Stimulated activated naive CD8-positive, alpha-beta T cell treated with anti-CD3 and anti-CD28 coated beads, Interleukin-15, Interleukin-2, amounts not matched to agents 100 U/mL and 50 U/mL, for 24 hours (primary cell): ENCODE data around the gene NAT16.
"Not testable (repeated sequence)": the region's sequence is repeated elsewhere in the genome, so short reads cannot be mapped to it uniquely, and the experiment has no call there.

ENCODE experiments used
- ATAC-seq: fragments of 150-1000 bp; cut with Tn5 transposase; one replicate; pipeline ENCODE4 v1.10.0; 2021
- DNase-seq: peaks from one replicate; pipeline ENCODE4 v3.0.0; 2021

The NAT16 gene

DNA sequence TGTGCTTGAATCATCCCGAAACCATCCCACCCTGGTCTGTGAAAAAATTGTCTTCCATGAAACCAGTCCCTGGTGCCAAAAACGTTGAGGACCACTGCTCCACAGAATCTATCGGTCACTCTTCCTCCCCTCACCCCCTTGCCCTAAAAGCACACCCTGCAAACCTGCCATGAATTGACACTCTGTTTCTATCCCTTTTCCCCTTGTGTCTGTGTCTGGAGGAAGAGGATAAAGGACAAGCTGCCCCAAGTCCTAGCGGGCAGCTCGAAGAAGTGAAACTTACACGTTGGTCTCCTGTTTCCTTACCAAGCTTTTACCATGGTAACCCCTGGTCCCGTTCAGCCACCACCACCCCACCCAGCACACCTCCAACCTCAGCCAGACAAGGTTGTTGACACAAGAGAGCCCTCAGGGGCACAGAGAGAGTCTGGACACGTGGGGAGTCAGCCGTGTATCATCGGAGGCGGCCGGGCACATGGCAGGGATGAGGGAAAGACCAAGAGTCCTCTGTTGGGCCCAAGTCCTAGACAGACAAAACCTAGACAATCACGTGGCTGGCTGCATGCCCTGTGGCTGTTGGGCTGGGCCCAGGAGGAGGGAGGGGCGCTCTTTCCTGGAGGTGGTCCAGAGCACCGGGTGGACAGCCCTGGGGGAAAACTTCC is 54.0 kb downstream of the NAT16 start:
- DNase-seq (no peak), ATAC-seq (no peak)

GRCh38 chr7:101124376-101125056 is 55.6 kb downstream of the NAT16 start:
- ATAC-seq (peak; percentile 33), DNase-seq (no peak)

GRCh38 chr7:101123703-101124068 is 56.4 kb downstream of the NAT16 start:
- no peak for ATAC-seq
- DNase-seq = no peak

DNA sequence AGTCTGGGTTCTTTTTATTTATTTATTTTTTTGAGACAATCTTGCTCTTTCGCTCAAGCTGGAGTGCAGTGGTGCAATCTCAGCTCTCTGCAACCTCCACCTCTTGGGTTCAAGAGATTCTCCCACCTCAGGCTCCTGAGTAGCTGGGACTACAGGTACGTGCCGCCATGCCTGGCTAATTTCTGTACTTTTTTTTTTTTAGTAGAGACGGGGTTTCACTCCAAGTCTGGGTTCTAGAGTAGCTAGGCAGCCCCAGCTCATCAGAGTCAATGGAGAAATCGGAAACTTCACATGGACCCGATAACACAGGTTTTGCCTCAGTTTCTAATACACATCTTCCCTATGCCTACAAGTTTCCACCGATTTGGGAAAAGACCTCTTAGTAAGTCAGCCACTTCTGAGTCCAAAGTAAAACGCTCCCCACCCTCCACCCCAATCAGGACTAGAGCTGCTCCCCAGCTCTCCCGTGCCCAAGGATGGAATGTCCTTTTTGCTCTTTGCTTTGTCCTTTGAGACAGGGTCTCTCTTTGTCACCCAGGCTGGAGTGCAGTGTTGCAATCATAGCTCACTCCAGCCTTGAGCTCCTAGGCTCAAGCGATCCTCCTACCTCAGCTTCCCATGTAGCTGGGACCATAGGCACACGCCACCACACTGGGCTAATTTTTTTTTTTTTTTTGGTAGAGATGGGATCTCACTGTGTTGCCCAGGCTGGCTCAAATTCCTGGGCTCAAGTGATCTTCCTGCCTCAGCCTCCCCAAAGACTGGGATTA is 57.0 kb downstream of the NAT16 start:
- ATAC-seq = no peak
- no peak for DNase-seq

GRCh38 chr7:101121991-101122932 is 57.8 kb downstream of the NAT16 start:
- DNase-seq = no peak
- no peak for ATAC-seq

GRCh38 chr7:101121631-101121990 is 58.5 kb downstream of the NAT16 start:
- not testable (repeated sequence) for DNase-seq, ATAC-seq
